GM18868 (cell line): ENCODE measurements around the gene LYPD6.
A peak's percentile ranks its signal among the peaks of the same experiment; 100 is the strongest.
"Not testable (repeated sequence)": the region's sequence is repeated elsewhere in the genome, so short reads cannot be mapped to it uniquely, and the experiment has no call there.

Experiments
- ATAC-seq: cut with Tn5 transposase; IDR thresholded peaks from one replicate; pipeline ENCODE4 v1.9.1; 2021; ENCODE audit warnings: mild to moderate bottlenecking, moderate library complexity; ENCODE audit not compliant: unreplicated experiment

Gene LYPD6, protein sequence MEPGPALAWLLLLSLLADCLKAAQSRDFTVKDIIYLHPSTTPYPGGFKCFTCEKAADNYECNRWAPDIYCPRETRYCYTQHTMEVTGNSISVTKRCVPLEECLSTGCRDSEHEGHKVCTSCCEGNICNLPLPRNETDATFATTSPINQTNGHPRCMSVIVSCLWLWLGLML

GRCh38 chr2:149330127-149331022, at the start of gene LYPD6:
Gene LYPD6, plus strand, starts transcription at chr2:149330587. Its CDS starts 107,122 bp downstream, at chr2:149437709.
- ATAC-seq = peak; percentile 91

DNA sequence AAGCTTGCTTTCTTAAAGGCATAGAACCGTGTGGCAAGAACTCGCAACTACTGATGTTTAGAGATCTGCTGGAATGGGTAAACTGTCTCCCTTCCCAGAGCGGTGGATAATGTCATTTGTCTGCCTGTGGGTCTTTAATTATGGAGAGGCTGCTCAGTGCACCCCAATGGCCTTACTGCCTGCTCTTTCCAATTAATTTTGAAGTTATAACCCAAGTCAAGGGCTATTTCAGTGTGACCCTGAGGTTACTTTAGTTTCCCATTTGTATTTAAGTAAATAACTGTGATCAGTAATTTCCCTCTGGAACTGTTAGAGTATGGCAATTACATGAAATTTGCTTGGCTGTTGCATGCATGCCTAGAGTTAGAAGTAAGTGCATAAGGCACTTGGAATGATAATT, 48.9 kb upstream of the LYPD6 start:
- ATAC-seq = no peak

DNA sequence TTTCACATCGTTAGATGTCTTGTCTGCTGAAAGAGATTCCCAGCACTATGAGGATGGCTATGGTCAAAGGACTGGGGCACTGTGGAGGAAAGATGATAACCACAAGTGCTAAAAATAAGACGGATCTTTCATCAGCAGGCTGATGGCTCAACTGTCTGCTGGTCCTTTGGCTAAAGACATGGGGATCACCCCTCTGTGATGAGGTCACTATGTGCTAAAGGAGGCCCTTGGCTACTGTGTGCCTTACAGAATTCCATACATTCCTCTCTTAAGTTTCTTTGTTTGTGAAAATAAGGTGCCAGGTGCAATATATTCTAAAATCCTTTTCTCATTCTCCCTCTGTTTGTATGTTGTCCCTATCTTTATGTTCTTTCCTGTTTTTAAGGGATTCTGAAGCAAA, 39.7 kb upstream of the LYPD6 start:
- ATAC-seq = no peak

- no peak for ATAC-seq
These were observed 38.5 kb upstream of the LYPD6 start for GRCh38 chr2:149291881-149292280.

DNA sequence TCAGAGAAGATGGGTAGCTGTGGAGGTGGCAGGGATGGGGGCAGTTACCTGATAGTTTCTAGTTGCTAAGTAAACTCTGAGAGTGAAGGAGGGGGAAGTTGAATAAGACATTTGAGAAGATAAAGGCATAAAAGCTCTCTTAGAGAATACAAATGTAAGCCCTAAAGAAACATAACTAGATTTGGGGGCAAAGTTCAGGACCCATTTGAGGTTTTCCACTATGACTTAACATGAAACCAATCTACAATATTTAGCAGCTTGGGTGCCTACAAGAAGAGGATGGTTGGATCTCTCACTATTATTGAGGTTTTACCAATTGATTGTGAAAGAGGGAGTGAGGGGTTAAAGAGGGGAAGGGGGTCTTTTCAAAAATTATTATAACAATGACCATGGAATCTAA, 34.4 kb upstream of the LYPD6 start:
- no peak for ATAC-seq

DNA sequence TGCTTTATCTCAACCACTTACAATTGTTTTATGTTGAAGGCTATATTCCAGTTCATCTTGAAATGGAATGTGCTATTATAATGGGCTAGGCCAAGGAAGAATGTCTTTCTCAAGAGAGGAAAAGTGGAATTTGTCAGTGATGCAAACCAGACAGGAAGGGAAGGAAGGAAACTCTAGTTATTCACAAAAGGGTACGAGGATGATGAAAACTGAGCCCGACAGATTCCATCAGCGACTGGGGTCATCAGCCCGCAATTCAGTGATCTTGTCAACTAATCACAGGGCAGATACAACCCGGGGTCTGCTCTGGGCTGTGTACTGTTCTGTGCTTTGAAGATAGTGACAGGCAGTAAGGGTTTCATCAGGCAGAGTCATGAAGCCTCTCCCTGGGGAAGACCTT, 23.4 kb upstream of the LYPD6 start:
- ATAC-seq = no peak

DNA sequence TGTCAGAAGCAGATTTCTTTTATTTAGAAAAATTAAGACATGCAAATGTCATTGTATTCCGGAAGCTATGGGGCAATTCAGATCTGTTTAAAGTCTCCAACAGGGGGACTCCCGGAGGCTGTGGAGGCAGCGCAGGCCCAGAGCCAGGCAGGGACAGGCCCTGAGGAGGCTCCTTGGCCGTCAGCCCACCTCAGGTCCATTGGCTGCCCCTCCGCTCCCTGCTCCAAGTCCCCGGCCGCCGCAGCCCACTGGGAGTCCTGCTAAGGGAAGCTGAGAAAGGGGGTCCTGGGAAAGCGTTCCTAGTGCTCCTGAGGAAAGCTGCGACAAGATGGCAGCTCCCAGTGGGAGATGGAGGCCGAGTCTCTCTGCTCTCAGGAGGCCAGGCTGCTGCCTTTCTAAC, 20.0 kb upstream of the LYPD6 start:
- no peak for ATAC-seq

DNA sequence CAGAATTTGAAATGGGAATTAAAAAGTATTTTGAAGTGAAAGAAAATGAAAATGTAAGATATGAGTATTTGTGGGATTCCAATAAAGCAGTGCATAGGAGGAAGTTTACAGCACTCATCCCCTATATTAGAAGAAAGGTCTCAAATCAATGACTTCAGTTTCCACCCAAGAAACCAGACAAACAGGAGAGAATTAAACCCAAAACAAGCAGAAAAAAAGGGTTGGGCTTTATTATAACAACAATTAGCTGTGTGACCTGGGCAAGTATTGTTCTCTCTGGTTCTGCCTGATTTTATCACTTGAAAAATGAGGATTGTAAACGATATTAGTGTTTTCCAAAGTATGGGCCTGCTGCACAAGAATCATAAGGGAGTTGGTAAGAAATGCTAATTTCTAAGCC, 18.3 kb upstream of the LYPD6 start:
- ATAC-seq = no peak

GRCh38 chr2:149313512-149313972, 16.8 kb upstream of the LYPD6 start:
- peak; percentile 97 for ATAC-seq

- ATAC-seq = no peak
These were observed 15.7 kb upstream of the LYPD6 start for GRCh38 chr2:149314687-149315086.

- no peak for ATAC-seq
These were observed 14.9 kb upstream of the LYPD6 start for GRCh38 chr2:149315461-149315860.

GRCh38 chr2:149318566-149318965, 11.8 kb upstream of the LYPD6 start:
- ATAC-seq = not testable (repeated sequence)

DNA sequence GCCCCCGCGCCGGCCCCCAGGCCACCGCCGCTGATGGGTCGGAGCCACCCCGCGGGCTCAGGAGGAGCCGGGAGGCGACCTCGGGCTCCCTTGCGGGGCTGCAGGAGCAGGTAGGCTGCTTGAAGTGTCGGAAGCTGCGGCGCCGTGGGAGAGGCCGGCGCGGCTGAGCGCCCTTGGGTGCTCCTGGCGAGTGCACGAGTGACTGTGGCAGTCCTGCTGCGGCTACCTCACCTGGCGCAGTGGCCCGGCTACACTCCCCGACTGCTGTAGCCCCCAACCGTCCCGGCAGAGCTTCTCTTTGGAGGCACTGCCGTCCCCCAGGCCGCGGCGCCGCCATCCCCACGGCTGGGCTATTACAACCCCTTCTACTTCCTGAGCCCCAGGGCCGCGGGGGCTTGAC, 10.0 kb upstream of the LYPD6 start:
- ATAC-seq = no peak

- no peak for ATAC-seq
These were observed 1.3 kb upstream of the LYPD6 start for GRCh38 chr2:149329068-149329467.

DNA sequence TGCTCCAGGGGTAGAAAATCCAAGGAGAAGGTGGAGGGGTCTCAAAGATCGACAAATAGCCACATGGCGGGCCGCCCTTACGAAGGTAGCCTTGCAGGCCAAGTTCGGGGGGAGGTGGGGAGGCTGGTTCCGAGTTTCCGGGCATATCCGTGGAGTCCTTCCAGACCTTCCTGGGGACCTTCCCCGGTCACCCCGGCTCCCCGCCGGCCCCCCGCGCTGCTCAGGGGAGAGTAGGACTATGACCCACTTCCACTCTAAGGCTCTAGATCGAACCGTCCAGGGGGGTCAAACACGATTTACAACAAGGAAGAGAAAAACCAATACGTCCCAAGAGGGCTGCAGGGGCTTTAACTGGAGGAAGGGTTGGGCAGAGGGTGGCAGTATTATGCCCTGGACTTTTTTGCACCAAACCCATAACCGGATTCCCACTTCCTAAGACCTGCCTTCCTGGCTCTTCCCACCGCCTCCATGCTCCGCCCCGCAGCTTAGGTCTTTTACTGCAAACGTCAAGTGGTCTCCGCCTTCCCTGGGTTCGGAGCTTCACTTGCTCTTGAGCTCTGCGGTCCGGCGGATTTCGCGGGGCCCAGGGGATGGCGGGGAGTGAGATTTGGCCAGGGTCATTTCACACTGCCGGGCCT, 779 bp upstream of the LYPD6 start:
- no peak for ATAC-seq

- no peak for ATAC-seq
These were observed 625 bp downstream of the LYPD6 start for GRCh38 chr2:149331023-149331400.

DNA sequence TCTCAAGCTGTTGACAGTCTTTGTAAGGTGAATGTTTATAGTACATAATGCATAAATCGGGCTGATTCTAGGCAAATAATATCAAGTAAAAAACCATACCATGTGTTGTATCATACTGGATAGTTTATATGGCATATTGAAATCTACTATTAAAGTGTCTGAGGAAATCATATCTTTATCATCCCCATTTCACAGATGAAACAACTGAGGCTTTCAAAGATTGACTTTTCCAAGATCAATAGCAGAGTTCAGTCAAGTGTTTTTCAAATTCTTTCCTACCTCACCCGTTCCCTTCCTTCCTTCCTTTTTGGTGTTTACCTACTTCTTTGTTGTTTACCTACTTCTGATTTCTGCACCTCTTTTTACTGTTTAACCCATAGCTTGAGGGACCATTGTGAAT, 2.0 kb downstream of the LYPD6 start:
- ATAC-seq = no peak

GRCh38 chr2:149333636-149334035, 3.2 kb downstream of the LYPD6 start:
- no peak for ATAC-seq

- no peak for ATAC-seq
These were observed 3.8 kb downstream of the LYPD6 start for GRCh38 chr2:149334156-149334555.

DNA sequence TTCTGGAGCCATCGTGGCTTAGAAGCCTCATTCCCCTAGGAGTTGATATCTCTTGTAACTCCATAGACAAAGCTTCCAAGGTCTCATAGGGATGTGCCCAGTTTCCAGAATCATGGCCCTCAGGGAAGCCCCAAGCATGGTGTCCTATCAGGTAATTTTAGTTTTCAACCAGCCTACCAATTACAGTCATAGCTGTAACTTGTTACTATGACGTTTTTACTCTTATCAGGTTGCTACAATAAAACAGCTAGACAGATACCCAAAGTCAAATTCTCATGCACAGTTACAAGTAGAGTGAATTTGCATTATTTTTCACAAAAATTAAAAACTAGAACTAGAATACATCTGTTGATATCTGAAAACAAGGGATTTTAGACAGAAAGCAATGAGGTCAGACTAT, 8.9 kb downstream of the LYPD6 start:
- ATAC-seq = no peak

DNA sequence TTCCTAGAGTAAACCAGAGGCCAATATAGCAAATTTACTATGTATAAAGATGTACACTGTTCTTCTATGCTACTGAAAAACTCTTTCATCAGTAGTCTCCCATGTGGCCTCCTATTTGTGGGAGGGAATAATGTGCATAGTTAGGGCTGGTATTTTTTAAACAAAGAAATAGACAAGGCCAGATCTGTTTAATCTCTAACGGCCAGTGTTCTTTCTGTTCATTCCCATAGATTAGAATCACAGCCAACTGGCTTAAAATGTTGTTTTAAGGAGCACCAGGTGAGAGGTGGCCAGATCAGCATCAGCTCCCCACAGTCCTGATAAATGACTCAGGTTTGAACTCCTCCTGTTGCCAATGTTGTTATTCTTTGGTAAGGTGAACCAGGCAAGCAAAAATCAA, 12.1 kb downstream of the LYPD6 start:
- no peak for ATAC-seq

DNA sequence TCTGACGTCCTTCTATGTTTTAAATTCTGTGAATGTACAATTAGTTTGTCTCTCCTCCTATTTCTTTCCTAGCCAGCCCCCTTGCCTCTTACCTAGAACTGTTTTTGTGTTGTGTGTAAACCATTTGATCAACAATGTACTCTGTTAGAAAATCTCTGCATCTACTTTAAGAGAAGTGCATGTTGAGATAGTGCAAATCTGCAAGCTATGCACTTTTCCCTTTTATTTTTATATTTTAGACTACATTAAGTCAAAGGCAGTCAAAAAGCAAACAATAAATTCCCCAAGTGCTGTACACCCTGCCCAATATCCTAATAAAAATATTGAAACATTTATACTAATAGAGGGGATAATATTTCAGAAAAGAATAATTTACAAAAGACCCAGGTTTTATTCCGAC, 13.7 kb downstream of the LYPD6 start:
- no peak for ATAC-seq
